Measurements from ENCODE around the gene PLCB4. TPM values are rescaled to one million over a fixed set of nuclear protein-coding genes. Genes with fewer than 3 reads are reported as not detected.

The PLCB4 gene
- total RNA-seq, result 10 to 100 TPM; 15.5 to 19.4 TPM
- 5.9 TPM for polyA plus RNA-seq (ENCODE audit: insufficient read depth, low read depth, low replicate concordance)
- long read RNA-seq, donor 1, result 0 reads
- long read RNA-seq, donor 2, result 0 reads

- peaks cover 9% of the 10 kb centered on the region for H3K4me1 ChIP-seq
Observed at GRCh38 chr20:9068841-9069663, at the start of gene PLCB4. TSS of gene PLCB4 (plus strand) at chr20:9069087. CDS start at chr20:9307815, 238,728 bp downstream.

GRCh38 chr20:9019833-9020232, 49.1 kb upstream of the PLCB4 start:
- TF ChIP-seq POLR2A (IDR thresholded peaks at IDR 0.05) (no peak), CTCF (IDR thresholded peaks at IDR 0.05) (no peak)
- no peak for DNase-seq
- Histone ChIP-seq H3K9me3 (no peaks in the 10 kb centered on the region), H3K27ac (no peak overlapping the region), H3K4me3 (no peak overlapping the region), H3K27me3 (no peaks in the 10 kb centered on the region), H3K4me1 (peaks cover 5% of the 10 kb centered on the region), H3K36me3 (ENCODE audit: low read depth, missing control alignments) (no peaks in the 10 kb centered on the region)
- intact Hi-C loops (cut with DNase I; ENCODE audit: low total_unique reads), result no loop called here

More at GRCh38 chr20:9068841-9069663, at the start of gene PLCB4:
- H3K27ac ChIP-seq, result peak within 1 kb of the TSS; percentile 87 to 92
- WGBS, 2 donors, result 1 to 2% methylated on average over 19 to 60 of the region's 75 CpGs
- no peaks in the 10 kb centered on the region for H3K9me3 ChIP-seq
- H3K27me3 ChIP-seq, result no peaks in the 10 kb centered on the region
- DNase-seq, result peak; percentile 51
- H3K4me3 ChIP-seq, result peak within 1 kb of the TSS; percentile 75 to 88
- TF ChIP-seq CTCF (IDR thresholded peaks at IDR 0.05) (no peak), POLR2A (IDR thresholded peaks at IDR 0.05) (no peak)
- intact Hi-C loops (cut with DNase I; ENCODE audit: low total_unique reads), result no loop called here
- no peaks in the 10 kb centered on the region for H3K36me3 ChIP-seq (ENCODE audit: low read depth, missing control alignments)

GRCh38 chr20:9021216-9021615, 47.7 kb upstream of the PLCB4 start:
- WGBS, 2 donors, result 74 to 77% methylated on average over 3 of the region's 3 CpGs
- no peaks in the 10 kb centered on the region for H3K36me3 ChIP-seq (ENCODE audit: low read depth, missing control alignments)
- H3K4me3 ChIP-seq, result no peak overlapping the region
- DNase-seq, result no peak
- H3K27ac ChIP-seq, result no peak overlapping the region
- TF ChIP-seq CTCF (IDR thresholded peaks at IDR 0.05), result no peak
- TF ChIP-seq POLR2A (IDR thresholded peaks at IDR 0.05), result no peak
- H3K27me3 ChIP-seq, result no peaks in the 10 kb centered on the region
- no peaks in the 10 kb centered on the region for H3K9me3 ChIP-seq
- intact Hi-C loops (cut with DNase I; ENCODE audit: low total_unique reads), result no loop called here
- H3K4me1 ChIP-seq, result peaks cover 5% of the 10 kb centered on the region

- WGBS, 2 donors, result 70 to 74% methylated on average over 2 of the region's 2 CpGs
Observed at GRCh38 chr20:9021699-9022098, 47.2 kb upstream of the PLCB4 start.

More at GRCh38 chr20:9021699-9022098, 47.2 kb upstream of the PLCB4 start:
- H3K9me3 ChIP-seq, result no peaks in the 10 kb centered on the region
- intact Hi-C loops (cut with DNase I; ENCODE audit: low total_unique reads), result no loop called here
- no peaks in the 10 kb centered on the region for H3K36me3 ChIP-seq (ENCODE audit: low read depth, missing control alignments)
- no peak for TF ChIP-seq POLR2A (IDR thresholded peaks at IDR 0.05)
- TF ChIP-seq CTCF (IDR thresholded peaks at IDR 0.05), result no peak
- peaks cover 5% of the 10 kb centered on the region for H3K4me1 ChIP-seq
- no peaks in the 10 kb centered on the region for H3K27me3 ChIP-seq
- no peak overlapping the region for H3K4me3 ChIP-seq
- peak; percentile 20 for DNase-seq
- H3K27ac ChIP-seq, result no peak overlapping the region

All from testis (tissue), 5 donors.